ENCODE measurements around the gene CNKSR2.

GRCh38 chrX:21645886-21646285 lies 271.7 kb downstream of the CNKSR2 start:
- TF ChIP-seq CTCF (IDR thresholded peaks at IDR 0.05): no peak
- TF ChIP-seq POLR2A (IDR thresholded peaks at IDR 0.05): no peak

All from Peyer's patch (tissue), 4 donors.